Hepatocyte (in vitro differentiated cells): ENCODE measurements around the gene FLRT2.

Source experiments
- CTCF ChIP-seq: fragments of 200-600 bp; sonication (generic); IDR thresholded peaks from 2 replicates; pipeline ENCODE4 v1.5.1; 2016; ENCODE audit warnings: antibody characterized with exemption, mild to moderate bottlenecking; ENCODE audit not compliant: poor library complexity
- EZH2 ChIP-seq: fragments of 200-600 bp; sonication (generic); IDR thresholded peaks from 2 replicates; pipeline ENCODE4 v1.6.1; 2016; ENCODE audit warnings: antibody characterized with exemption, mild to moderate bottlenecking, borderline replicate concordance
- EZH2phosphoT487 ChIP-seq: fragments of 200-600 bp; sonication (generic); IDR thresholded peaks from one replicate; pipeline ENCODE4 v1.6.1; 2018; ENCODE audit warnings: antibody characterized with exemption, mild to moderate bottlenecking, low read depth, moderate library complexity; ENCODE audit not compliant: unreplicated experiment, severe bottlenecking

- no peak for TF ChIP-seq CTCF
- no peak for TF ChIP-seq EZH2
- TF ChIP-seq EZH2phosphoT487: no peak
Observed at GRCh38 chr14:85523624-85524023, 6.3 kb upstream of the FLRT2 start.
